GM12865 (cell line): Measurements from ENCODE around the gene PLXNB2.

Experiments
- DNase-seq: peaks from one replicate; pipeline ENCODE4 v3.0.0; 2010; ENCODE audit warnings: low read depth
- H3K4me3 ChIP-seq: 2 replicates; pipeline ENCODE4 v1.5.1; 2011; ENCODE audit warnings: mild to moderate bottlenecking, low read depth, low read length, control low read depth
- TF ChIP-seq, protein P1 (sequence below): IDR thresholded peaks from 2 replicates; pipeline ENCODE4 v1.5.1; 2011; ENCODE audit warnings: low read length, control low read depth, low read depth, inconsistent platforms; ENCODE audit not compliant: insufficient read depth; ENCODE audit errors: missing control alignments

PLXNB2 gene

DNA sequence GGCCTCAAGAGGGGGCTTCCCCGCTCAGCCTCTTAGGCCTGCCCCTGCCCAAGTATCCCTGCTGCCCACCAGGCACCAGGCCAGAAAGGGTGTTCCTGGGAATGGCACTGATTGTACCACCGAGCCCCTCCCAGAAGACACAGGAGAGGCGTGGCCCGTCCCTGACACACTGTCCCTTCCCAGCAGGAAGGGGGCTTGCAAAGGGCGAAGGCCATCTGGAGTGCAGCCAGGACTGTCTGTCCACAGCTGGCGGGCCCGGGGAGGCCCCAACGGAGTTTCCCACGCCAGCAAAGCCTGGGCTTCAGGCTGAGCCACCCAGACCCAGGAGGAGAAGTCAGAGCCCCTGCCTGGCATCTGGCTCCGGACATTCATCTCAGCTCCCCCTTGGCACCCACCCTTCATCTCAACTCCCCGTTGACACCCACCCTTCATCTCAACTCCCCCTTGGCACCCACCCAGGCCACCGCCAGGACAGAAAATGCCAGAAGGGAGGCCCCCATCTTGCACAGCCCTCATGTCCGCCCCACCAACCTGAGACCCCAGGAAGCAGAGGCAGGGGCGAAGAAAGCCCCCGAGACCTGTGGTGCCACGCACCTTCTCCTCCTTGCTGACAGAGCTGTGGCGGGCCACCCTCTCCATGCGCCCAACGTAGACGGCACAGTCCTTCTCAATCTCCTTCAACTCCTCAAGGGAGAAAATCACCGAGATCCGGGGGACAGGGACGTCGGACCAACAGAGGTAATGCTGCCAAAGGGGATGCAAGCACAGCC is 82.1 kb downstream of the PLXNB2 start:
- no peak for DNase-seq
- TF ChIP-seq, protein P1, sequence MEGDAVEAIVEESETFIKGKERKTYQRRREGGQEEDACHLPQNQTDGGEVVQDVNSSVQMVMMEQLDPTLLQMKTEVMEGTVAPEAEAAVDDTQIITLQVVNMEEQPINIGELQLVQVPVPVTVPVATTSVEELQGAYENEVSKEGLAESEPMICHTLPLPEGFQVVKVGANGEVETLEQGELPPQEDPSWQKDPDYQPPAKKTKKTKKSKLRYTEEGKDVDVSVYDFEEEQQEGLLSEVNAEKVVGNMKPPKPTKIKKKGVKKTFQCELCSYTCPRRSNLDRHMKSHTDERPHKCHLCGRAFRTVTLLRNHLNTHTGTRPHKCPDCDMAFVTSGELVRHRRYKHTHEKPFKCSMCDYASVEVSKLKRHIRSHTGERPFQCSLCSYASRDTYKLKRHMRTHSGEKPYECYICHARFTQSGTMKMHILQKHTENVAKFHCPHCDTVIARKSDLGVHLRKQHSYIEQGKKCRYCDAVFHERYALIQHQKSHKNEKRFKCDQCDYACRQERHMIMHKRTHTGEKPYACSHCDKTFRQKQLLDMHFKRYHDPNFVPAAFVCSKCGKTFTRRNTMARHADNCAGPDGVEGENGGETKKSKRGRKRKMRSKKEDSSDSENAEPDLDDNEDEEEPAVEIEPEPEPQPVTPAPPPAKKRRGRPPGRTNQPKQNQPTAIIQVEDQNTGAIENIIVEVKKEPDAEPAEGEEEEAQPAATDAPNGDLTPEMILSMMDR, result no peak
- no peak overlapping the region for H3K4me3 ChIP-seq
